ENCODE results near the gene DUSP6. TPM values are rescaled to one million over a fixed set of nuclear protein-coding genes. Genes with fewer than 3 reads are reported as not detected.

DUSP6 gene
- total and polyA plus RNA-seq, 2 of the 8 experiments (the other 6 are each of a cell fraction or from before 2014, with no cell fraction given) = 99.3 to 179 TPM

DNA sequence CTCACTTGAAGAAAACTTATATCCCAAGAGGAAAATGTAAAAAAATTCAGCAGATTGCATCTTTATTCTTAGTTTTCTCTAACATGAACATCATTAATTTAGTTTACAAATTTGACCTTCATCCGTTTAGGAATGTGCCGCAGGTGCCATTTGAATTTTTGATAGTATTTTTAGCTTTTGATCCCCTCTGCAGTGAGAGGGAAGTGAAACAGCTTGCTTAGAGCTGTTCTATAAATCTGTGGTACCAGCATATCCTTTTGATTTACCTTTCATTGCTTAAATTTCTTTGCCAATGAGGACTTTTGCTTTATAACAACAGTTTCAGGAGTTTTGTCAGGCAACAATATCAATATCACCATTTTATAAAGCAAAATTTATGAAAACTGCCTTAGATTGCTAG lies 32.7 kb downstream of the DUSP6 start (continued):
- TF ChIP-seq CHD7 (IDR thresholded peaks at IDR 0.05; ENCODE audit: insufficient replicate concordance, low read length) (no peak), CBX8 (IDR thresholded peaks at IDR 0.05; ENCODE audit: borderline replicate concordance, low read depth, low read length) (no peak), SIN3A (conservative IDR thresholded peaks at IDR 0.05 in 1 of 2, IDR thresholded peaks at IDR 0.05 in 1 of 2; ENCODE audit: low read depth in 1 of 2, low read length in 2 of 2) (no peak), SIX5 (IDR thresholded peaks at IDR 0.05; ENCODE audit: low read depth, low read length) (no peak), CHD1 (IDR thresholded peaks at IDR 0.05; ENCODE audit: low read depth, low read length) (no peak), CREB1 (IDR thresholded peaks at IDR 0.05) (no peak)
- TF ChIP-seq, protein P1, sequence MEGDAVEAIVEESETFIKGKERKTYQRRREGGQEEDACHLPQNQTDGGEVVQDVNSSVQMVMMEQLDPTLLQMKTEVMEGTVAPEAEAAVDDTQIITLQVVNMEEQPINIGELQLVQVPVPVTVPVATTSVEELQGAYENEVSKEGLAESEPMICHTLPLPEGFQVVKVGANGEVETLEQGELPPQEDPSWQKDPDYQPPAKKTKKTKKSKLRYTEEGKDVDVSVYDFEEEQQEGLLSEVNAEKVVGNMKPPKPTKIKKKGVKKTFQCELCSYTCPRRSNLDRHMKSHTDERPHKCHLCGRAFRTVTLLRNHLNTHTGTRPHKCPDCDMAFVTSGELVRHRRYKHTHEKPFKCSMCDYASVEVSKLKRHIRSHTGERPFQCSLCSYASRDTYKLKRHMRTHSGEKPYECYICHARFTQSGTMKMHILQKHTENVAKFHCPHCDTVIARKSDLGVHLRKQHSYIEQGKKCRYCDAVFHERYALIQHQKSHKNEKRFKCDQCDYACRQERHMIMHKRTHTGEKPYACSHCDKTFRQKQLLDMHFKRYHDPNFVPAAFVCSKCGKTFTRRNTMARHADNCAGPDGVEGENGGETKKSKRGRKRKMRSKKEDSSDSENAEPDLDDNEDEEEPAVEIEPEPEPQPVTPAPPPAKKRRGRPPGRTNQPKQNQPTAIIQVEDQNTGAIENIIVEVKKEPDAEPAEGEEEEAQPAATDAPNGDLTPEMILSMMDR (IDR thresholded peaks at IDR 0.05; ENCODE audit: control extremely low read depth in 1 of 3, insufficient read depth in 1 of 3, low read depth in 1 of 3, low read length in 3 of 3) = no peak
